GM19193 (cell line): ENCODE data around the gene METRN.

Experiments used
- POLR2A ChIP-seq: IDR thresholded peaks from 4 replicates; pipeline ENCODE4 v1.6.1; 2011; ENCODE audit not compliant: insufficient read depth, insufficient read length; ENCODE audit errors: extremely low read depth

The METRN gene

DNA sequence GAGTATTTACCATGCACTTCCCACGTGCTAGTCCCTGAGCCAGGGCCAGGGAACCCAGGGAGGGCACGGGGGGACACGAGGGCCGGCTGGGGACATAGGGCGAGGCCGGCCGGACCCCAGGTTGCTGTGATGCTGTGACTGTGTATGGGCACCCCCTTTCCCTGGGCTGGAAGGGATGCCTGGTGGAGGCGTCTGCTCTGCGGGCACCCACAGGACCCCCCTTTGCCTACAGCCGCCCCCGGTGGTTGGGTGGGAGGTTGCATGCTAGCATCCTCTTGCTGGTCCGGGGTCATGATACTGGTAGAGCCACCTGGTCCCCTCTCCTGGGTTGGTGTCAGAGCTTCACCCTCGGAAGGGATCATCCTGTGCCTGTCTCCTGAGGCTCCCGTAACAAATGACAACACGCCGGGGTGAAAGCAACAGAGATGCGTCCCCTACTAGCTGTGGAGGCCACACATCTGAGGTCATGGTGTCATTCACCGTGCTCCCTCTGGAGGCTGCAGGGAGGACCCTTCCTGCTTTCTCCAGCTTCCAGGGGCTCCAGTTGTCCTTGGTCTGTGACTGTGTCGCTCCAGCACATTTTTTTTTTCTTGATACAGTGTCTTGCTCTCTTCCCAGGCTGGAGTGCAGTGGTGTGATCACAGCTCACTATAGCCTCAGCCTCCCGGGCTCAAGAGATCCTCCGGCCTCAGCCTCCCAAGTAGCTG lies 29.0 kb downstream of the METRN start:
- TF ChIP-seq POLR2A = no peak

DNA sequence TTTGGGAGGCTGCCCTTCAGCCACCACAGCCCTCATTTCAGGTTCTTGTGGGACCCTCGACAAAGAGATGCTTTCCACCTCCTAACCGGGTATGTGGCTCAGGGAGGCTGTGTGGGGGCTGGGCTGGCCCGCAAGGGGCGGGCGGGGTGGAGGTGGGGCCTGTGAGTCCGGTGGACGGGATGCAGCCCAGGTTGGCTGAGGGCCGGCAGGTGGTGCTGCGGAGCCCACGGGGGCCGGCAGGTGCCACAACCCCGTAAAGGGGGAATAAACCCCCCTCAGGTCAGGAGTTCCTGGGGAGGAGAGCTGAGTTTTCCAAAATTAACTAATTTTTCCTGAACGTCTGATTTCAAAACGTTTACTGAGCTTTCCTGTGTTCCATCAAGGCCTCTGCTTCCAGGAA lies 30.8 kb downstream of the METRN start:
- TF ChIP-seq POLR2A = no peak

- TF ChIP-seq POLR2A = no peak
These were observed 31.7 kb downstream of the METRN start for GRCh38 chr16:746637-747036.

DNA sequence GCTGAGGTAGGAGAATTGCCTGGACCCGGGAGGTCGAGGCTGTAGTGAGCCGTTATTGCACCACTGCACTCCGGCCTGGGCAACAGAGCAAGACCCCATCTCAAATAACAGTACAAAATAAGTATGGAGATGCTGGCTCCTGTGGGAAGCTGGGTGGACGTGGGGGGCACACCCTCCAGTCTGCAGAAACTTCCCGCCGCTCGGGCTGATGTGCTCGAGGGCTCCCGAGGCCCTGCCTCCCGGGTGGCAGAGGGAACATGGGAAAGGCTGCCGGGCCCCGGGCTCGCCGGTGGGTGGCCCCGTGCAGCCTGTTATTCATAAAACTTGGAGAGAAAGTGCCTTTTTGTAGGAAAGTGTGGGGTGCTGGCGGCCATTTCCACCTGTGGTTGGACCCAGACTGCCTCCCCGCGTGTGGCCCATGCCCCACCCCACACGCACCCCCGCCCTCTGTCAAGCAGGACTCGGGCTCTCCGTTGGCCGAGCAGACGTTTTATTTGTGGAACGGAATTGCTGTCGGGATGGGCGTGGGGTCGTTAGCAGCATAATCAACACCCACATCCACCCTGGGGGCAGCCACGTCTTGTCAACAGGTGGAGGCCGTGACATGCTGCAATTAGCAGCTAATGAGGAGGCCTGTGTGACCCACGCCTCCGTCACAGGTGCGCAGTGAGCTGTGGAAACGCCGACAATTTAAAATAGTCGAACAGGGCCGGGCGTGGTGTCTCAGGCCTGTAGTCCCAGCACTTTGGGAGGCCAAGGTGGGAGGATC lies 33.2 kb downstream of the METRN start:
- no peak for TF ChIP-seq POLR2A

DNA sequence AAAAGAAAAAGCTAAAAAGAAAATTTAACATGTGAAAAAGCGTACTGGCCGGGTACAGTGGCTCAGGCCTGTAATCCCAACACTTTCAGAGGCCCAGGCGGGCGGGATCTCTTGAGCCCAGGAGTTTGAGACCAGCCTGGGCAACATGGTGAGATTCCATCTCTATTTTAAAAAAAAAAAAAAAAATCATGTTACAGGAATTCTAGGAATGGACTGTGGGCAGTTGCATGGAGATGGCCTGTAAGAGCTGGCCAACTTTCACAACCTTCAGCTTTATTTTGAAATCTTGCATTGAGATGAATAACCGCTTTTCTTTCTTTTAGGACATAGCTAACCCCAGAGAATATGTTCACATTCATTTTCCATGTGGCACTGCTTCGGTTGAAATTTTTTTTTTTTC lies 34.1 kb downstream of the METRN start:
- TF ChIP-seq POLR2A = no peak

- TF ChIP-seq POLR2A = no peak
These were observed 35.6 kb downstream of the METRN start for GRCh38 chr16:750485-750884.

DNA sequence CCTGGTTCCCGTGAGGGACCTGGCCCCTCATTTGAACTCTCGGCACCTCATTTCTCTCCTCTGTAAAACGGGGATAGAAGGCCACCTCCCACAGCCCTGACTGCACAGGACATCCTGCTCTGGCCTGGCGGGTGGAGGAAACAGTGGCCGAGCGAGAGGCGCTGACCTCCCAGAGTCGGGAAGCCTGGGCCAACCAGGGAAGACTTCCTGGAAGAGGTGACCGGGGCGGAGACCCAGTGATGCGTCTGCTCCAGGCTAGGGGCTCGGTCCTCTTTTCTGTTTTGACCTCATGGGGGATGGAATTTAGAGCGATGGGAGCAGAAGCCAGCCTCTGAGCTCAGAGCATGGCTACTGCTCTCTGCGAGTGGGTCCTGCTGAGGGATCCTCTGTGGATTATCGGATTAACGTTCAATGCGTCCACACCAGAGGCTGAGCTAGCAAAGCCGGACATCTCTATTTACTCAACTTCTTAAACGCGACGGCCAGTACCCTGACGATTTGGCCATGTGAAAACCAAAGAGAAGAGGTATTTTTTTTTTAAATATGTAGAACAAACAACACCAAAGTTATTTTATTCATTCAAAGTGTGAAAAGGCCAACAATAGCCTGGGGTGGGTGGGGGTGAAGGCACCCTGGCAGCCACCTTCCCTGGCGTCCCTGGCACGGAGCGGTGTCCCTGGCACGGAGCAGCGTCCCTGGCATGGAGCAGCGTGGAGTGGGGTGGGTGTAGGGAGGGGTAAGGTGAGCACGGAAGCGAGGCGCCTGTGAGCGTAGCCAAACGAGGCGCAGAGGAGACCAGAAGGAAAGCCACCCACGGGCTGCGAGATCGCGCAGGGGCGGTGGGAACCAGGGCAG lies 36.5 kb downstream of the METRN start:
- no peak for TF ChIP-seq POLR2A

DNA sequence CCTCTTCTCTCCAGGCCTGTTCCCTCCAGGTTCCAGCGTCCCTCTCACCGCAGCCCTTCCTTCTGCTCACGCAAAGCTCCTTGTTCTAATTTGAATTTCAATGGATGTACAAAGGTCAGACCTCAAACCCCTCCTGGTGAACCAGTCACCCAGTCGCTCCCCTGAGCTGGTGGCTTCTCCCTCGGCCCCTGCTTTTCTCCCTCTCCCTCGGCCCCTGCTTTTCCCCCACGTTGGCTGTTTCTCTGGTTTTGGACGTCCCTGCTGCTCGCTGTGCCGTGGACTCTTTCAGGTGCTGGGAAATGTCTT lies 37.0 kb downstream of the METRN start:
- no peak for TF ChIP-seq POLR2A

GRCh38 chr16:754656-755055 lies 39.7 kb downstream of the METRN start:
- TF ChIP-seq POLR2A = no peak

DNA sequence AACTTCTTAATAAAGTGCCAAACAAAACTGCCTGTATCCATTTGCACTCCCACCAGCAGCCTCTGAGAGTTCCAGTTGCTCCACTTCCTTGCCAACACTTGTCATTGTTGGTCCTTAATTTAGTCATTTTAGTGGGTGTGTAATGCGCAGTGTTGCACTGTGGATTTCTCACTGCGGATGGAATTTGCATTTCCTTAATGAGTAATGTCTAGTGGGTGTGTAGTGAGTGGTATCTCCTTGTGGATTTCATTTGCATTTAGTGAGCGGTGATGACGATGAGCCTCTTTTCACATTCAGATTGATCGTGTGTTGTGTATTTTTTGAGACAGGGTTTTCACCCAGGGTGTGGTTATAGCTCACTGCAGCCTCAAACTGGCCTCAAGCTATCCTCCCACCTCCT lies 41.5 kb downstream of the METRN start:
- no peak for TF ChIP-seq POLR2A

- no peak for TF ChIP-seq POLR2A
These were observed 44.4 kb downstream of the METRN start for GRCh38 chr16:759110-759910.

DNA sequence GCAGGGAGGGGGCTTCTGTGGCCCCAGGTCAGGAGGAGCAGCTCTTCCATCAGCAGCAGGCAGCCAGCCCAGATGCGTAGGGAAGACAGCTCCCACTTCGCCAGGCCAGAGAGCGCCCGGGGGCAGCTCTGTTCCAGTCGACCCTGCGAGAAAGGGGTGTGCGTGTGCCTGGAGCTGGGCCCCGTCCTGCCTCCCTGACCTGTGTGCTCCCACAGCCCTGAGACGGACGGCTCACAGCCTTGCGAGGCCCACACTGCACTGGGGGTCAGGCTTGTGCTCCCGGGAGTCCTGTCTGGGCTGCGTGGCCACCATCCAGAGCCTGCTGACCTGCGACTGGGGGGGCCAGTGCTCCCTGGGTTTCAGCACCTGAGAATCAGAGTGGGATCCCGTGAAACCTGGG lies 45.1 kb downstream of the METRN start:
- no peak for TF ChIP-seq POLR2A

DNA sequence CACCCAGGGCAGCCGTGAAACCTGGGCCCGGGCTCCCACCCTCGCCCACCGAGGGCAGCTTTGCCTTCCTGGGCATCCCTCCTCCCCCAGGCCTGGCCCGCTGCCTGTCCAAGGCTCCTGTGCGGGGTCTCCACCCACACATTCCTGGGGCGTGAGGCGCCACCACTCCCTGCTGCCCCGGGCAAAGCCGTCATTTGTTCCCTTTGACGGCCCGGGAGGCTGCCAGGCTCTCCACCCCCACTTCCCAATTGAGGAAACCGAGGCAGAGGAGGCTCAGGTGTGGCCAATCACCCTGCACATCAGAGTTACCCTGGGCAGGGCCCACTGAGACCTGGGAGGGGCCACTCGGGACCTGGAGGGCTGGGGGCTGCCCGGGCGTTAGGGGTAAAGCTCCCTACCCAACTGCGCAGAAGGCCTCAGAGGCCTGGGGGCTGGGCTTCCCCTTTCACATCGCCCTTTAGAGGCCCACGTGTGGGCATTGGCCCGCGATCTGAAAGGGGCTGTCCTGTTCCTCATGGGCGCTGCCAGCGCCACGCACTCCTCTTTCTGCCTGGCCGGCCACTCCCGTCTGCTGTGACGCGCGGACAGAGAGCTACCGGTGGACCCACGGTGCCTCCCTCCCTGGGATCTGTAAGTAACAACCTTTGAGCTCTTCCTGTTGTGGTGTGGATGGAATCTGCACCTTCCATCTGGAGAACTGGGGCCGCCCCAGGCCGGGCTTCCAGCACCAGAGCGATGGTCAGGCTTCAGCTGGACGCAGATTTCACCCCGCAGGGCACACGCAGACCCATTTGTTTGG lies 45.8 kb downstream of the METRN start, which contains the start of gene MSLN:
Gene MSLN, plus strand, starts transcription at position 190 of the 799 bp plus-strand sequence. CDS start 1,947 bp downstream, outside the sequence.
- TF ChIP-seq POLR2A = no peak
